SK-N-SH (cell line): Measurements from ENCODE around the gene GZMA. TPM values are rescaled to one million over a fixed set of nuclear protein-coding genes. Genes with fewer than 3 reads are reported as not detected.

Source experiments
- CTCF ChIA-PET: fragments of 300-600, 350-600 bp; formaldehyde crosslinking; extraction: SDS; loops from one replicate; lab custom pipeline; 2021; lab: Yijun Ruan, JAX
- POLR2A ChIA-PET: fragments of 350-600 bp; sonication (Branson Sonifier 250); formaldehyde crosslinking; extraction: SDS; loops from one replicate; lab custom pipeline; 2020; ENCODE audit warnings: antibody characterized with exemption, inconsistent platforms; lab: Yijun Ruan, JAX
- DNase-seq: peaks from one replicate; pipeline ENCODE4 v3.0.0; 2012
- H2AFZ ChIP-seq: fragments of 200-600 bp; sonication (generic); 2 replicates; pipeline ENCODE4 v1.8.1; 2016; ENCODE audit warnings: antibody characterized with exemption, mild to moderate bottlenecking, low read depth
- H3F3A ChIP-seq: fragments of 200-600 bp; sonication (generic); replicated peaks from 2 replicates; pipeline ENCODE3; 2016; ENCODE audit warnings: antibody characterized with exemption, mild to moderate bottlenecking; ENCODE audit not compliant: insufficient read depth
- H3K27ac ChIP-seq, 2 experiments: fragments of 200-500 bp in 1 of 2; fragments of 200-600 bp in 1 of 2; sonication (Bioruptor generic) in 1 of 2; sonication (generic), shearing (Covaris generic) in 1 of 2; 2 replicates each; pipeline versions ENCODE4 v1.5.1 to v1.6.1; 2014 to 2016; ENCODE audit warnings: low read depth in 2 of 2, inconsistent platforms in 1 of 2, low read length in 1 of 2, mild to moderate bottlenecking in 1 of 2, mixed read lengths in 1 of 2
- H3K27me3 ChIP-seq: fragments of 200-600 bp; sonication (generic), shearing (Covaris generic); 2 replicates; pipeline ENCODE4 v1.6.1; 2016; ENCODE audit warnings: mixed run types; ENCODE audit not compliant: insufficient read depth
- H3K36me3 ChIP-seq, 2 experiments: fragments of 200-500 bp in 1 of 2; fragments of 200-600 bp in 1 of 2; sonication (Bioruptor generic) in 1 of 2; sonication (generic) in 1 of 2; replicated peaks in 1 of 2; 2 replicates each; pipeline versions ENCODE3 to v1.5.1; 2014 to 2016; ENCODE audit warnings: low read length in 1 of 2, mild to moderate bottlenecking in 1 of 2; ENCODE audit not compliant: insufficient read depth in 2 of 2, control insufficient read depth in 1 of 2
- H3K4me1 ChIP-seq, 2 experiments: fragments of 200-500 bp in 1 of 2; fragments of 200-600 bp in 1 of 2; sonication (Bioruptor generic) in 1 of 2; sonication (generic), shearing (Covaris generic) in 1 of 2; 2 replicates each; pipeline versions ENCODE4 v1.5.1 to v1.6.1; 2014 to 2016; ENCODE audit warnings: low read depth in 1 of 2, low read length in 1 of 2, mixed run types in 1 of 2; ENCODE audit not compliant: insufficient read depth in 2 of 2, control insufficient read depth in 1 of 2
- H3K4me2 ChIP-seq: fragments of 200-600 bp; sonication (generic), shearing (Covaris generic); 2 replicates; pipeline ENCODE4 v1.6.1; 2017; ENCODE audit warnings: mixed run types
- H3K4me3 ChIP-seq, 2 experiments: fragments of 200-500 bp in 1 of 2; fragments of 200-600 bp in 1 of 2; sonication (Bioruptor generic) in 1 of 2; sonication (generic), shearing (Covaris generic) in 1 of 2; 2 replicates each; pipeline versions ENCODE4 v1.5.1 to v1.8.1; 2014 to 2016; ENCODE audit warnings: low read depth in 2 of 2, inconsistent platforms in 1 of 2, low read length in 1 of 2, mild to moderate bottlenecking in 1 of 2, mixed read lengths in 1 of 2, moderate library complexity in 1 of 2
- H3K79me2 ChIP-seq: fragments of 200-600 bp; sonication (generic); 2 replicates; pipeline ENCODE4 v1.8.1; 2017; ENCODE audit warnings: mild to moderate bottlenecking; ENCODE audit not compliant: insufficient read depth
- H3K9ac ChIP-seq: fragments of 200-600 bp; sonication (generic); 2 replicates; pipeline ENCODE4 v1.6.1; 2017; ENCODE audit warnings: mixed run types
- H3K9me2 ChIP-seq: fragments of 200-600 bp; sonication (generic); 2 replicates; pipeline ENCODE4 v1.6.1; 2017; ENCODE audit warnings: mixed run types
- H3K9me3 ChIP-seq: fragments of 200-600 bp; sonication (generic); 2 replicates; pipeline ENCODE4 v1.6.1; 2017; ENCODE audit warnings: mixed run types, mild to moderate bottlenecking, moderate library complexity
- H4K20me1 ChIP-seq: fragments of 200-600 bp; sonication (generic); 2 replicates; pipeline ENCODE4 v1.6.1; 2017; ENCODE audit warnings: mild to moderate bottlenecking, mixed run types; ENCODE audit not compliant: insufficient read depth
- EP300 ChIP-seq, 2 experiments: IDR thresholded peaks; 2 replicates each; pipeline versions ENCODE4 v1.4.0 to v1.6.1; 2012; ENCODE audit warnings: borderline replicate concordance in 1 of 2, low read depth in 1 of 2, low read length in 1 of 2
- EZH2phosphoT487 ChIP-seq: fragments of 200-600 bp; sonication (generic); IDR thresholded peaks from 2 replicates; pipeline ENCODE4 v1.6.1; 2017; ENCODE audit warnings: low read depth, mixed run types, mild to moderate bottlenecking, antibody characterized with exemption, moderate library complexity, borderline replicate concordance
- FOSL2 ChIP-seq: IDR thresholded peaks from 2 replicates; pipeline ENCODE4 v1.4.0; 2012; ENCODE audit warnings: low read depth, mild to moderate bottlenecking, moderate library complexity, borderline replicate concordance
- FOXM1 ChIP-seq: IDR thresholded peaks from 2 replicates; pipeline ENCODE4 v1.4.0; 2012; ENCODE audit warnings: low read depth, mild to moderate bottlenecking
- GABPA ChIP-seq: IDR thresholded peaks from 2 replicates; pipeline ENCODE4 v1.4.0; 2012; ENCODE audit warnings: low read depth, mild to moderate bottlenecking
- GATA2 ChIP-seq: sonication (generic); formaldehyde crosslinking; IDR thresholded peaks from 2 replicates; pipeline ENCODE4 v1.5.0; 2020; ENCODE audit warnings: mild to moderate bottlenecking, missing genetic modification reagents
- JUND ChIP-seq: IDR thresholded peaks from 2 replicates; pipeline ENCODE4 v1.4.0; 2012
- MEF2A ChIP-seq: IDR thresholded peaks from 2 replicates; pipeline ENCODE4 v1.4.0; 2012; ENCODE audit warnings: low read depth, borderline replicate concordance
- NFIC ChIP-seq: IDR thresholded peaks from 2 replicates; pipeline ENCODE4 v1.4.0; 2012; ENCODE audit warnings: borderline replicate concordance
- POLR2AphosphoS5 ChIP-seq: IDR thresholded peaks from 2 replicates; pipeline ENCODE4 v1.6.1; 2012; ENCODE audit warnings: low read depth, low read length
- RFX5 ChIP-seq: IDR thresholded peaks from 2 replicates; pipeline ENCODE4 v1.6.1; 2012; ENCODE audit warnings: mild to moderate bottlenecking, improper control_type of control experiment, low read length
- SIN3A ChIP-seq: IDR thresholded peaks from 2 replicates; pipeline ENCODE4 v1.6.1; 2012; ENCODE audit warnings: low read depth, mild to moderate bottlenecking, low read length, moderate library complexity, borderline replicate concordance
- SMC3 ChIP-seq: IDR thresholded peaks from 2 replicates; pipeline ENCODE4 v1.6.1; 2012; ENCODE audit warnings: low read depth, low read length, improper control_type of control experiment
- TAF1 ChIP-seq: IDR thresholded peaks from 2 replicates; pipeline ENCODE4 v1.6.1; 2012; ENCODE audit warnings: low read depth, mild to moderate bottlenecking, low read length, moderate library complexity, borderline replicate concordance
- TCF12 ChIP-seq: IDR thresholded peaks from 2 replicates; pipeline ENCODE4 v1.4.0; 2012
- TEAD4 ChIP-seq: IDR thresholded peaks from 2 replicates; pipeline ENCODE4 v1.4.0; 2012; ENCODE audit warnings: mild to moderate bottlenecking, borderline replicate concordance; ENCODE audit not compliant: insufficient read depth
- YY1 ChIP-seq: IDR thresholded peaks from 2 replicates; pipeline ENCODE4 v1.4.0; 2012; ENCODE audit warnings: low read depth, mild to moderate bottlenecking
- WGBS: methylation state at CpG from one replicate; pipeline ENCODE4 v1.1.6; 2017; ENCODE audit warnings: low lambda C conversion rate; 5-methylcytosine and 5-hydroxymethylcytosine counted together
- polyA plus RNA-seq, 3 experiments: library from polyadenylated mRNA; depleted of rRNA; stranded (reverse); fragments of >200 nt; gene quantifications; 2 replicates each; pipeline ENCODE4 v1.2.3, GENCODE V29; 2012
- TF ChIP-seq, protein P1 (sequence below): IDR thresholded peaks from 2 replicates; pipeline ENCODE4 v1.4.0; 2012; ENCODE audit warnings: low read depth
- TF ChIP-seq, protein P2 (sequence below): IDR thresholded peaks from 2 replicates; pipeline ENCODE4 v1.6.1; 2012; ENCODE audit warnings: mild to moderate bottlenecking, low read depth, low read length, moderate library complexity
- TF ChIP-seq, protein P3 (sequence below): IDR thresholded peaks from 2 replicates; pipeline ENCODE4; 2012

The GZMA gene
- polyA plus RNA-seq, 1 of the 3 experiments (the other 2 are of a cell fraction), result 0.07 TPM

DNA sequence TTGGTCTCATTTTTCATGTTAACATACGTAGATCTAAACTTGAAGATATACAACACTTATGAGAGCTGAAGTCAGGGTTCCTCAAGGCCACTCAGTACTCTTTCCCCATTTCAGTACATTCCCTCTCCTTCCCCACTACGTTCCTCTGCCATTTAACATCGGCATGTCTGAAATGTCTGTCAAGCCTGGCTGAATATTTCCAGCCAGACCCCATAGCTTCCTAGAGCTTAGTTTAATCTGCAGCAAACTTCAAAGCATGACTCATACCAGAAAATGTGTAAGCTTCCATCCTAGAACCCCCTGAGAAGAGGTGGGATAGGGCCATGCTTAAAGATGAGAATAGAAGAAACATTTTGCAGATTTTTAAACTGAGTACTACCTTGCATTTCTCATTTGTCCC, 6.2 kb downstream of the GZMA start:
- no peak for DNase-seq
- Histone ChIP-seq H2AFZ (0 out of 2 replicates have a peak overlapping the region, but pooled peaks have one; percentile 17), H3K4me1 (no peaks in the 10 kb centered on the region), H3K9me2 (no peaks in the 10 kb centered on the region), H3K27ac (no peak overlapping the region), H3K9me3 (no peaks in the 10 kb centered on the region), H4K20me1 (no peaks in the 10 kb centered on the region), H3K9ac (no peak overlapping the region), H3K36me3 (no peaks in the 10 kb centered on the region), H3K4me2 (0 out of 2 replicates have a peak overlapping the region, but pooled peaks have one; percentile 12), H3F3A (no peaks in the 10 kb centered on the region), H3K27me3 (no peaks in the 10 kb centered on the region; the same call in 1 of the 2 replicates), H3K79me2 (no peaks in the 10 kb centered on the region), H3K4me3 (no peak overlapping the region)
- ChIA-PET POLR2A (no interaction called here), CTCF (no interaction called here)
- 5% methylated on average over 3 of the region's 3 CpGs for WGBS
- no peak for TF ChIP-seq NFIC
- TF ChIP-seq TAF1, result no peak
- TF ChIP-seq, protein P1, sequence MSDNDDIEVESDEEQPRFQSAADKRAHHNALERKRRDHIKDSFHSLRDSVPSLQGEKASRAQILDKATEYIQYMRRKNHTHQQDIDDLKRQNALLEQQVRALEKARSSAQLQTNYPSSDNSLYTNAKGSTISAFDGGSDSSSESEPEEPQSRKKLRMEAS, result no peak
- TF ChIP-seq TEAD4, result no peak

DNA sequence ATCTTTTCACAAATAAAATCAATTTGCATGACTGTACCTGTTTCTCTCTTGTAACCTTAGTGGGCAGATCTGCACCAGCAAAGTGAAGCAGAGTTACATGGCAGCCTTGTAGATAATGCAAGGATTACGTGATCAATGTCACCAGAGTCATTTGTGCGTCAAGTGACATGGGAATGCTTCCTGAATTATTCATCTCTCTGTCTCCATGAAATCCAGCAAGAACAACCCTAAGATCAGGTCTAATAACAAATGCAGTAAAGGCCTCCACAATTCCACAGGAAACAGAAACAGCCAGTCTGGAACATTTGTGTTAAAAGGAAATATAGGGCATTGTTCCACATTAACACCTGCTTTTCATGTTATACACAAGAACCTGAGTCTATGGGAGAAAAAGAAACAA, 7.8 kb downstream of the GZMA start:
- no peak for TF ChIP-seq SIN3A
- no peaks in the 10 kb centered on the region for H3K9me3 ChIP-seq
- no peak for DNase-seq
- H2AFZ ChIP-seq, result no peak overlapping the region; the same call in 1 of the 2 replicates
- 27% methylated on average over 2 of the region's 2 CpGs for WGBS
- ChIA-PET POLR2A (no interaction called here), CTCF (no interaction called here)
- no peaks in the 10 kb centered on the region for H3F3A ChIP-seq
- H3K4me1 ChIP-seq, result no peaks in the 10 kb centered on the region
- no peaks in the 10 kb centered on the region; the same call in 1 of the 2 replicates for H3K27me3 ChIP-seq
- H4K20me1 ChIP-seq, result no peaks in the 10 kb centered on the region
- H3K4me3 ChIP-seq, result no peak overlapping the region
- no peaks in the 10 kb centered on the region for H3K9me2 ChIP-seq
- no peak overlapping the region for H3K4me2 ChIP-seq
- H3K79me2 ChIP-seq, result no peaks in the 10 kb centered on the region
- H3K27ac ChIP-seq, result no peak overlapping the region
- H3K9ac ChIP-seq, result no peak overlapping the region
- H3K36me3 ChIP-seq, result no peaks in the 10 kb centered on the region

DNA sequence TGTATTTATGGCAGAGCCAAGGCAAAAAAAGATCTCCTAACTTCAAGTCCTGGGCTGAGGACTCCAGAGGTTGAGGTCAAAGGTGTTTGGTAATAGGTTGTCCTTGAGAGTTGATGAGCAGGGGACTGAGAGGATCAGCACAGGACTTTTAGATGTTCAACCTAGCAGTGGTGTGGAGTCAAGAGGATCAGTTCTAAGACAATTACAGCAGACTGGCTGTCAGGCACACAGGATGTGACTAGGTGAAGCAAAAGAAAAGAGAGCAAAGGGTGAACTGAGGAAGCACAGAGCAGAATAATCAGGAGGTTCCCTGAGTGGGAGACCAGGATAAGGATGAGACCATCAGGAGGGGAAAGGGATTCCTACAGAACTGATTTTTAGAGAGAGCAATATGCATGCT, 10.9 kb downstream of the GZMA start:
- no peak overlapping the region for H3K4me3 ChIP-seq
- H4K20me1 ChIP-seq, result no peaks in the 10 kb centered on the region
- CTCF ChIA-PET, result no interaction called here
- no peak overlapping the region for H3K4me2 ChIP-seq
- no peaks in the 10 kb centered on the region for H3K79me2 ChIP-seq
- no peak overlapping the region for H3K9ac ChIP-seq
- no peaks in the 10 kb centered on the region for H3K9me3 ChIP-seq
- no peak overlapping the region for H2AFZ ChIP-seq
- no peak for DNase-seq
- no peaks in the 10 kb centered on the region for H3K9me2 ChIP-seq
- no peaks in the 10 kb centered on the region; the same call in 1 of the 2 replicates for H3K27me3 ChIP-seq
- H3K27ac ChIP-seq, result no peak overlapping the region
- H3K36me3 ChIP-seq, result no peaks in the 10 kb centered on the region
- H3K4me1 ChIP-seq, result no peaks in the 10 kb centered on the region
- H3F3A ChIP-seq, result no peaks in the 10 kb centered on the region
- POLR2A ChIA-PET, result no interaction called here
- TF ChIP-seq JUND (no peak), EZH2phosphoT487 (no peak), TCF12 (no peak), SMC3 (no peak), RFX5 (no peak), MEF2A (no peak), EP300 (IDR thresholded peaks at IDR 0.05; ENCODE audit: borderline replicate concordance in 1 of 2, low read depth in 1 of 2, low read length in 1 of 2) (no peak), POLR2AphosphoS5 (no peak), GATA2 (no peak), FOSL2 (no peak), FOXM1 (no peak), YY1 (no peak), GABPA (no peak), TEAD4 (no peak)
- TF ChIP-seq, protein P2, sequence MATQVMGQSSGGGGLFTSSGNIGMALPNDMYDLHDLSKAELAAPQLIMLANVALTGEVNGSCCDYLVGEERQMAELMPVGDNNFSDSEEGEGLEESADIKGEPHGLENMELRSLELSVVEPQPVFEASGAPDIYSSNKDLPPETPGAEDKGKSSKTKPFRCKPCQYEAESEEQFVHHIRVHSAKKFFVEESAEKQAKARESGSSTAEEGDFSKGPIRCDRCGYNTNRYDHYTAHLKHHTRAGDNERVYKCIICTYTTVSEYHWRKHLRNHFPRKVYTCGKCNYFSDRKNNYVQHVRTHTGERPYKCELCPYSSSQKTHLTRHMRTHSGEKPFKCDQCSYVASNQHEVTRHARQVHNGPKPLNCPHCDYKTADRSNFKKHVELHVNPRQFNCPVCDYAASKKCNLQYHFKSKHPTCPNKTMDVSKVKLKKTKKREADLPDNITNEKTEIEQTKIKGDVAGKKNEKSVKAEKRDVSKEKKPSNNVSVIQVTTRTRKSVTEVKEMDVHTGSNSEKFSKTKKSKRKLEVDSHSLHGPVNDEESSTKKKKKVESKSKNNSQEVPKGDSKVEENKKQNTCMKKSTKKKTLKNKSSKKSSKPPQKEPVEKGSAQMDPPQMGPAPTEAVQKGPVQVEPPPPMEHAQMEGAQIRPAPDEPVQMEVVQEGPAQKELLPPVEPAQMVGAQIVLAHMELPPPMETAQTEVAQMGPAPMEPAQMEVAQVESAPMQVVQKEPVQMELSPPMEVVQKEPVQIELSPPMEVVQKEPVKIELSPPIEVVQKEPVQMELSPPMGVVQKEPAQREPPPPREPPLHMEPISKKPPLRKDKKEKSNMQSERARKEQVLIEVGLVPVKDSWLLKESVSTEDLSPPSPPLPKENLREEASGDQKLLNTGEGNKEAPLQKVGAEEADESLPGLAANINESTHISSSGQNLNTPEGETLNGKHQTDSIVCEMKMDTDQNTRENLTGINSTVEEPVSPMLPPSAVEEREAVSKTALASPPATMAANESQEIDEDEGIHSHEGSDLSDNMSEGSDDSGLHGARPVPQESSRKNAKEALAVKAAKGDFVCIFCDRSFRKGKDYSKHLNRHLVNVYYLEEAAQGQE, result no peak
- TF ChIP-seq, protein P3, sequence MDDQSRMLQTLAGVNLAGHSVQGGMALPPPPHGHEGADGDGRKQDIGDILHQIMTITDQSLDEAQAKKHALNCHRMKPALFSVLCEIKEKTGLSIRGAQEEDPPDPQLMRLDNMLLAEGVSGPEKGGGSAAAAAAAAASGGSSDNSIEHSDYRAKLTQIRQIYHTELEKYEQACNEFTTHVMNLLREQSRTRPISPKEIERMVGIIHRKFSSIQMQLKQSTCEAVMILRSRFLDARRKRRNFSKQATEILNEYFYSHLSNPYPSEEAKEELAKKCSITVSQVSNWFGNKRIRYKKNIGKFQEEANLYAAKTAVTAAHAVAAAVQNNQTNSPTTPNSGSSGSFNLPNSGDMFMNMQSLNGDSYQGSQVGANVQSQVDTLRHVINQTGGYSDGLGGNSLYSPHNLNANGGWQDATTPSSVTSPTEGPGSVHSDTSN, result no peak
